GM13977 (cell line): ENCODE results near the gene ZFP64.

Experiments used
- DNase-seq: peaks from one replicate; pipeline ENCODE4 v3.0.0; 2012; ENCODE audit warnings: low spot score
- CTCF ChIP-seq: IDR thresholded peaks from 2 replicates; pipeline ENCODE4 v1.5.1; 2012; ENCODE audit warnings: mild to moderate bottlenecking, control low read depth; ENCODE audit not compliant: insufficient read depth; ENCODE audit errors: extremely low read depth, missing control alignments
- in situ Hi-C: fragments of 300-500 bp; cut with MboI; formaldehyde crosslinking; loops from one replicate; pipeline ENCODE4 v1.12.0; 2022; ENCODE audit warnings: low sequenced_read_pairs, low pct_unique_long_range_greater_than_20kb, mixed read lengths, inconsistent platforms; ENCODE audit not compliant: unreplicated experiment

Gene ZFP64

GRCh38 chr20:52103335-52103912 lies 88.2 kb downstream of the ZFP64 start:
- TF ChIP-seq CTCF: no peak
- no peak for DNase-seq
- in situ Hi-C loops: no loop called here

- in situ Hi-C loops: no loop called here
- TF ChIP-seq CTCF: no peak
- DNase-seq: no peak
These were observed 89.0 kb downstream of the ZFP64 start for GRCh38 chr20:52102559-52102958.

- TF ChIP-seq CTCF: no peak
- in situ Hi-C loops: no loop called here
- DNase-seq: no peak
These were observed 89.5 kb downstream of the ZFP64 start for GRCh38 chr20:52102126-52102525.
